ENCODE results near the gene RNU1-3. TPM values are rescaled to one million over a fixed set of nuclear protein-coding genes. Genes with fewer than 3 reads are reported as not detected.
A peak's percentile ranks its signal among the peaks of the same experiment; 100 is the strongest.

RNU1-3 gene
- total and polyA plus RNA-seq, 9 of the 15 experiments (the other 6 are each of a cell fraction or from before 2014, with no cell fraction given), result under 0.01 to 32,823 (median 2,538) TPM; not detected in 4

- peaks cover 17% of the 10 kb centered on the region; the same call in 2 of the 3 replicates for H3K79me2 ChIP-seq (ENCODE audit: control insufficient read depth, insufficient read depth, low read length)
- no peak; the same call in 2 of the 3 replicates for ATAC-seq
- intact Hi-C loops (cut with micrococcal nuclease) (no loop called here), in situ Hi-C loops (cut with MboI) (no loop called here)
- H2AFZ ChIP-seq (ENCODE audit: low read depth, low read length), result no peak overlapping the region
- peaks cover 0 to 22% of the 10 kb centered on the region in 2 experiments; a peak in 1 of 5 replicates for H3K4me1 ChIP-seq (replicated peaks in 1 of 2; ENCODE audit: control insufficient read depth in 2 of 2, insufficient read depth in 2 of 2, low read length in 2 of 2)
- no peak overlapping the region for H3K4me2 ChIP-seq (ENCODE audit: insufficient read depth, low read length)
- no peaks in the 10 kb centered on the region for H4K20me1 ChIP-seq (replicated peaks; ENCODE audit: control insufficient read depth, insufficient read depth, low read length)
- H3K27me3 ChIP-seq (ENCODE audit: control insufficient read depth in 2 of 2, insufficient read depth in 2 of 2, low read length in 2 of 2), result no peaks in the 10 kb centered on the region
- POLR2A ChIA-PET, result interaction anchor here (1.1 to 5.8 kb wide), 5 partner anchors 10 to 56 kb away, joined by 5 to 37 read pairs (median 8); partner anchors contain the start of gene NBPF1
- H3K36me3 ChIP-seq (ENCODE audit: control insufficient read depth, insufficient read depth, low read length), result peaks cover 78% of the 10 kb centered on the region
- peak in 3 of 4 experiments; percentile 34 to 50 (median 49) for DNase-seq (ENCODE audit: extremely low read depth in 1 of 4, low spot score in 3 of 4)
- 92% methylated on average over 20 of the region's 20 CpGs for WGBS (ENCODE audit: insufficient coverage, low coverage, missing lambda C conversion rate)
- no peak for FAIRE-seq
- no peak overlapping the region for H3K4me3 ChIP-seq
- CTCF ChIA-PET (ENCODE audit: low intra/inter-chr PET ratio), result interaction anchor here (0.5 kb wide), 1 partner anchor 11 kb away, joined by 4 read pairs; no protein-coding TSS in a partner anchor
- no peak overlapping the region for H3K27ac ChIP-seq (ENCODE audit: extremely low read depth, low read depth, low read length)
- peak overlapping the region in 1 of 2 experiments; percentile 6; a peak in 2 of 4 replicates for H3K9ac ChIP-seq (ENCODE audit: insufficient read depth in 1 of 2, low read depth in 2 of 2, low read length in 2 of 2)
- H3K9me3 ChIP-seq (replicated peaks; ENCODE audit: control insufficient read depth, insufficient read depth, low read depth, low read length), result no peaks in the 10 kb centered on the region
- no peaks in the 10 kb centered on the region for H3K9me1 ChIP-seq (ENCODE audit: control insufficient read depth, insufficient read depth, low read length)
- BruUV-seq (replicated peaks), result no TSS peak
- TF ChIP-seq ZFPM2 (CRISPR knock-in tag; IDR thresholded peaks at IDR 0.05) (0 out of 2 replicates have a peak, but pooled peaks have one; percentile 0), SMARCA5 (IDR thresholded peaks at IDR 0.05) (no peak), DEAF1 (CRISPR knock-in tag; IDR thresholded peaks at IDR 0.05) (no peak), TFAM (CRISPR knock-in tag; conservative IDR thresholded peaks at IDR 0.05) (no peak), MAFG (tag; conservative IDR thresholded peaks at IDR 0.05) (no peak), POLR2A (conservative IDR thresholded peaks at IDR 0.05) (peak; percentile 41), ID3 (CRISPR knock-in tag; IDR thresholded peaks at IDR 0.05) (no peak), ID3 (tag; IDR thresholded peaks at IDR 0.05) (no peak), CEBPZ (IDR thresholded peaks at IDR 0.05; ENCODE audit: borderline replicate concordance, low read depth, low read length) (no peak), CEBPG (CRISPR knock-in tag; IDR thresholded peaks at IDR 0.05) (no peak), CEBPG (tag; conservative IDR thresholded peaks at IDR 0.05 in 1 of 2, IDR thresholded peaks at IDR 0.05 in 1 of 2) (no peak), ZNF354B (CRISPR knock-in tag; IDR thresholded peaks at IDR 0.05) (no peak), NFIX (CRISPR knock-in tag; IDR thresholded peaks at IDR 0.05; ENCODE audit: low read depth) (no peak), TEAD2 (tag; IDR thresholded peaks at IDR 0.05) (no peak), ZFX (CRISPR knock-in tag; IDR thresholded peaks at IDR 0.05) (peak; percentile 2; the same call in 1 of the 2 replicates), NR4A1 (CRISPR knock-in tag; IDR thresholded peaks at IDR 0.05) (0 out of 2 replicates have a peak, but pooled peaks have one; percentile 71), NR4A1 (tag; IDR thresholded peaks at IDR 0.05) (0 out of 2 replicates have a peak, but pooled peaks have one; percentile 10)
Observed at GRCh38 chr1:16631248-16632043, 35.3 kb downstream of the RNU1-3 start.
